ENCODE data around the gene MIS12.

Gene MIS12

DNA sequence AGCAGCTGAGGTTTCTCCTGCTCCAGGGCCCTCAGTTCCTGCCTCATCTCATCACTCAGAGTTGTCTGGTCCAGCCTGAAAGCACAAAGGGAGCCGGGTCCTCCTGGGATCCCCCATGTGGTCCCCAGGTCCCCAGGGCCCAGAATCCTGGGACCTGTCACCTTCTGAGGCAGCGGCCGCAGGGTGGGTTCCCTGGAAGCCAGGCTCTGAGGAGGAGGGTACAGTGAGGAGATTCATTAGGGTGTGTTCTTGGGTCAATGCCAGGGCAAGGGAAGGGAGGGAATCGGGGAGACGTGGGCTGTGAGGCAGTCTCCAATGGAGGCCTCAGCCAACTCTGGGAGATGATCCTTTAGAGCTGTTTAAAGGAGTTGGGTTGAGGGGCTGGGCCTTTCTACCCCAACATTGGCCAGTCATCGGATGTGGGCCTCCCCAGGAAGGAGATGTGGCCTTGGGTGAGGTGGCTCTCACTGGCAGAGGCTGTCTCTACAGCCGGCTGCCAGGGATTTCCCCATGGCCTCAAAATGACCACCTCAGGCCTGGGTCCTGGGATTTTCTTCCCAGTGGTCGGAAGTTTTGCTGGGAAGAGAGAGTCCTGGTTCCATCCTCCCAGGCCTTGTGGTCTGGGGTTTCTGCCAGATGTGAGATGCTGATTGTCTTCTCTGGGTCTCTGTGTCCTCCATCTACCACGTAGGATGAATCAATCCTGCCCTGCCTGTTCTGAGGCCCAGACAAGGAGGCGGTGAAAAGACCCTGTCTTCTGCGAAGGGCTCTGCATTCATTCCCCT, 50.7 kb downstream of the MIS12 start:
- no peak for DNase-seq

DNA sequence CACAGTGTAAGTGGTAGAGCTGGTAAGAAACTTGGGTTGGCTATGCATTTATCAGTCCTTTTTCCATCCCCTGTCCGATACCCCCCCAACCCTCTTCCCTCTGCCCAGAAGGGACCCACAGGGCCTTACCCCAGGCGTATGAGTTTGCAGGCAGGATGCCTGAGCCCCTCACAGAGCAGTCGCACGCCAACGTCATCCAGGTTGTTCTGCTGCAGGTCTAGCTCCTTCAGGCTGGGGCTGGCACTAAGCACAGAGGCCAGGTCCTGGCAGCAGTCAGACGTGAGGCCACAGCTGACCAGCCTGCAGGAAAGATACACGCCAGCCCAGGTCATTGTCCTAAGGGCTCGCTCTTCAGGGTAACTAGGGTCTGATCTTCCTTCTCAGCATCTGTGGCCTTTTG, 52.9 kb downstream of the MIS12 start:
- DNase-seq: no peak

DNA sequence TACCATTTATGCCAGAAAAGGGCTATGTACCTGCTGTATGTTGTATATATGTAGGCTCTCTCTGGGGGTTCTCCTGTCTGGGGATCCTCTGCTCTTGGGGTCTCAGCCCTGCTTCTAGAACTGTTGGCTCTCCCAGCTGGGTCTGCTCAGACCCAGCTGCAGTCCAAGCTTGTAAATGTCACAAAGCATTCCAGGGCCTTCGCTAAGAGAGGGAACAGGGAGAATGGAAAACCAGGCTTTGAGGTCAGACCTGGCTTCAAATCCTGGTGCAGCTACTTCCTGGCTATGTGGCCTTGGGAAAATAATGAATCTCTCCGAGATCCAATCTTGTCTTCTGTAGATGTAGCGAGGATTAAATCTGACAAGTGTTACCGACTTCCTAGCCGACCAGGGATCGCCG, 54.0 kb downstream of the MIS12 start:
- DNase-seq: no peak
